ENCODE measurements around the gene TTL. TPM values are rescaled to one million over a fixed set of nuclear protein-coding genes. Genes with fewer than 3 reads are reported as not detected.

TTL gene
- total RNA-seq, 1 experiment from 2014 or later: 81.5 TPM

DNA sequence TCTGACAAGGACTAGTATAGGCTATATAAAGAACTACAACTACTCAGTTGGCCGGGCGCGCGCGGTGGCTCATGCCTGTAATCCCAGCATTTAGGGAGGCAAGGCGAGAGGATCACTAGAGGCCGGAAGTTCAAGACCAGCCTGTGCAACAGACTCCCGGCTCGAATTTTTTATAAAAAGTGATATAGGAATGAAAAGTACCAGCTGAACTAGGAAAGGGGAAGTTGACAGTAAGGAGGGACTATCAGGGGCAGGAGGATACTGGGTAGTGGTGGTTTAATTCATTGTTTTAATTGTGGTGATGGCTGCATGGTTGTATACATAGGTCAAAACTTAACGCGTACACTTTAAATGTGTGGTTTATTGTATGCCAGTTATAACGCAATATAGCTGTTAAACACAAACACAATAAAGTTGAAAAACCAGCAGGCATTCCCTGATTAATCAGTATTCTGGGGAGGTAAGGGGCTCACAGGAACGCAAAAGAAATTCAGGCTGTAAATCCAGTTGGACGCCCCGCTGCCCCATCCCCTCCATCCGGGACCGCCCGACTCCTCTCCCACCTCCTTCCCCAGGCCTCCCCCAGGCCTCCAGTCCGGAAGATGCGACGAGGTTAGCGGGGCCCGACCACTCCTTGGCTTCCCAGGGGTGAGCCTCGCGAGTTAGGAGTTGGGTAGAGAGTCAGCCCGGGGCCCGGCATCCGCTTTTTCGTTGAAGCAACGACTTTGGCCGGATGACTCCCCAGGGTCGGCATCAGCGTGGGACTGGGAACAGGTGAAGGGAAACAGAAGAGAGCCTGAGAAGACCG, 59.6 kb downstream of the TTL start:
- no peaks in the 10 kb centered on the region for H3K27me3 ChIP-seq (ENCODE audit: control insufficient read depth, insufficient read depth, low read length)
- H3K4me1 ChIP-seq (ENCODE audit: control insufficient read depth, insufficient read depth, low read length): peaks cover 15% of the 10 kb centered on the region; the same call in 1 of the 2 replicates
- POLR2A ChIA-PET: no interaction called here
- in situ Hi-C loops (cut with HindIII; ENCODE audit: low pct_unique_long_range_greater_than_20kb, low sequenced_read_pairs) (no loop called here), intact Hi-C loops (cut with micrococcal nuclease; ENCODE audit: unreplicated experiment) (no loop called here)
- TSS peak; percentile 98 for BruUV-seq (replicated peaks)
- CTCF ChIA-PET: no interaction called here
- peak; percentile 92 for ATAC-seq
- TF ChIP-seq SIN3A (IDR thresholded peaks at IDR 0.05; ENCODE audit: borderline replicate concordance, insufficient read depth, low read depth, low read length) (peak; percentile 66; the same call in 1 of the 2 replicates), POLR2AphosphoS5 (IDR thresholded peaks at IDR 0.05; ENCODE audit: low read depth, low read length) (peak; percentile 57; the same call in 1 of the 2 replicates), TCF7L2 (IDR thresholded peaks at IDR 0.05; ENCODE audit: low read depth, low read length) (peak; percentile 38; the same call in 1 of the 2 replicates)
- TF ChIP-seq, protein P1, sequence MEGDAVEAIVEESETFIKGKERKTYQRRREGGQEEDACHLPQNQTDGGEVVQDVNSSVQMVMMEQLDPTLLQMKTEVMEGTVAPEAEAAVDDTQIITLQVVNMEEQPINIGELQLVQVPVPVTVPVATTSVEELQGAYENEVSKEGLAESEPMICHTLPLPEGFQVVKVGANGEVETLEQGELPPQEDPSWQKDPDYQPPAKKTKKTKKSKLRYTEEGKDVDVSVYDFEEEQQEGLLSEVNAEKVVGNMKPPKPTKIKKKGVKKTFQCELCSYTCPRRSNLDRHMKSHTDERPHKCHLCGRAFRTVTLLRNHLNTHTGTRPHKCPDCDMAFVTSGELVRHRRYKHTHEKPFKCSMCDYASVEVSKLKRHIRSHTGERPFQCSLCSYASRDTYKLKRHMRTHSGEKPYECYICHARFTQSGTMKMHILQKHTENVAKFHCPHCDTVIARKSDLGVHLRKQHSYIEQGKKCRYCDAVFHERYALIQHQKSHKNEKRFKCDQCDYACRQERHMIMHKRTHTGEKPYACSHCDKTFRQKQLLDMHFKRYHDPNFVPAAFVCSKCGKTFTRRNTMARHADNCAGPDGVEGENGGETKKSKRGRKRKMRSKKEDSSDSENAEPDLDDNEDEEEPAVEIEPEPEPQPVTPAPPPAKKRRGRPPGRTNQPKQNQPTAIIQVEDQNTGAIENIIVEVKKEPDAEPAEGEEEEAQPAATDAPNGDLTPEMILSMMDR (IDR thresholded peaks at IDR 0.05): no peak
- peak overlapping the region; percentile 89 to 97 for H3K4me3 ChIP-seq (ENCODE audit: low read depth in 2 of 2, low read length in 2 of 2)
- peaks cover 6% of the 10 kb centered on the region; the same call in 1 of the 2 replicates for H3K36me3 ChIP-seq (ENCODE audit: control insufficient read depth, insufficient read depth, low read length)
- H3K9me3 ChIP-seq (ENCODE audit: control insufficient read depth, insufficient read depth, low read depth, low read length): no peaks in the 10 kb centered on the region
- DNase-seq (ENCODE audit: low read depth, low spot score): peak; percentile 0
- peak overlapping the region; percentile 96 for H3K27ac ChIP-seq (ENCODE audit: low read length)

DNA sequence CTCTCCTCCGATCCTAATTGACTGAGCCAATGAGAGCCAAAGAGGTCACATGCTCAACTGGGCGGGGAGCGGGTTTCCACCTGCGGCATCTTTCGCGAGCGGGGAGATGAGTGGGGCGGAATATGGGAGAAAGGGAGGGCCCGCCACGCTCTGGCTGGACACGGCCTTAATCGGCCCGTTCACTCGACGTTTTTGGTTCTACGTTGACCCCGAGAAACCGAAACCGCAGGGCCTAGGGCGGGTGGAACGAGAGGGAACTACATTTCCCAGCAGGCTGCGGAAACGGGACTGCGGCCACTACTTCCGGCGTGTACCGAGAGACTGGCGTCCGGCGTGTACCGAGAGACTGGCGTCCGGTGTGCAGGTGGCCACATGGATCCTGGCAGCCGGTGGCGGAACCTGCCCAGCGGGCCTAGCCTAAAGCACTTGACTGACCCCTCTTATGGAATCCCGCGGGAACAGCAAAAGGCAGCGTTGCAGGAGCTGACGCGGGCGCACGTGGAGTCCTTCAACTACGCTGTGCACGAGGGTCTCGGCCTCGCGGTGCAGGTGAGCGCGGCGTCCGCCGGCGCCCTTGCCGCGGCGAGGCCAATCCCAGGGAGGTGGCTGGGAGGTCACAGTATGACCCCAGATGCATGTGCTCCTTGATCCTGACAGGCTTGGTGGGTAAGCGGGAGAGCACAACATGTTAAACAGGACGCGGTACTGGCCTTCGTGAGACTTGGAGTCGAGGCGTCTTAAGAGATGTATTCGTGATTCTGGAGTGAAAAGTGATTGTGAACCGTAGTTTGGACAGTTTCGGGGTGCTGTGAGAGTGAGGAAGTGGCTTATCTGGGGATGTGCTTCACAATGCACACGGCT, 60.4 kb downstream of the TTL start, which contains the start of gene POLR1B:
Gene POLR1B, plus strand, starts transcription at position 343 of the 861 bp plus-strand sequence. Its CDS starts 30 bp downstream, at position 373.
- Histone ChIP-seq H3K36me3 (ENCODE audit: control insufficient read depth, insufficient read depth, low read length) (peaks cover 10% of the 10 kb centered on the region), H3K27ac (ENCODE audit: low read length) (peak within 1 kb of the TSS; percentile 96), H3K4me3 (ENCODE audit: low read depth in 2 of 2, low read length in 2 of 2) (peak within 1 kb of the TSS; percentile 89 to 97), H3K27me3 (ENCODE audit: control insufficient read depth, insufficient read depth, low read length) (no peaks in the 10 kb centered on the region), H3K4me1 (ENCODE audit: control insufficient read depth, insufficient read depth, low read length) (peaks cover 15% of the 10 kb centered on the region; the same call in 1 of the 2 replicates), H3K9me3 (ENCODE audit: control insufficient read depth, insufficient read depth, low read depth, low read length) (no peaks in the 10 kb centered on the region)
- POLR2A ChIA-PET: no interaction called here
- TF ChIP-seq, protein P2, sequence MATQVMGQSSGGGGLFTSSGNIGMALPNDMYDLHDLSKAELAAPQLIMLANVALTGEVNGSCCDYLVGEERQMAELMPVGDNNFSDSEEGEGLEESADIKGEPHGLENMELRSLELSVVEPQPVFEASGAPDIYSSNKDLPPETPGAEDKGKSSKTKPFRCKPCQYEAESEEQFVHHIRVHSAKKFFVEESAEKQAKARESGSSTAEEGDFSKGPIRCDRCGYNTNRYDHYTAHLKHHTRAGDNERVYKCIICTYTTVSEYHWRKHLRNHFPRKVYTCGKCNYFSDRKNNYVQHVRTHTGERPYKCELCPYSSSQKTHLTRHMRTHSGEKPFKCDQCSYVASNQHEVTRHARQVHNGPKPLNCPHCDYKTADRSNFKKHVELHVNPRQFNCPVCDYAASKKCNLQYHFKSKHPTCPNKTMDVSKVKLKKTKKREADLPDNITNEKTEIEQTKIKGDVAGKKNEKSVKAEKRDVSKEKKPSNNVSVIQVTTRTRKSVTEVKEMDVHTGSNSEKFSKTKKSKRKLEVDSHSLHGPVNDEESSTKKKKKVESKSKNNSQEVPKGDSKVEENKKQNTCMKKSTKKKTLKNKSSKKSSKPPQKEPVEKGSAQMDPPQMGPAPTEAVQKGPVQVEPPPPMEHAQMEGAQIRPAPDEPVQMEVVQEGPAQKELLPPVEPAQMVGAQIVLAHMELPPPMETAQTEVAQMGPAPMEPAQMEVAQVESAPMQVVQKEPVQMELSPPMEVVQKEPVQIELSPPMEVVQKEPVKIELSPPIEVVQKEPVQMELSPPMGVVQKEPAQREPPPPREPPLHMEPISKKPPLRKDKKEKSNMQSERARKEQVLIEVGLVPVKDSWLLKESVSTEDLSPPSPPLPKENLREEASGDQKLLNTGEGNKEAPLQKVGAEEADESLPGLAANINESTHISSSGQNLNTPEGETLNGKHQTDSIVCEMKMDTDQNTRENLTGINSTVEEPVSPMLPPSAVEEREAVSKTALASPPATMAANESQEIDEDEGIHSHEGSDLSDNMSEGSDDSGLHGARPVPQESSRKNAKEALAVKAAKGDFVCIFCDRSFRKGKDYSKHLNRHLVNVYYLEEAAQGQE (IDR thresholded peaks at IDR 0.05; ENCODE audit: insufficient read depth in 1 of 2, low read depth in 2 of 2, low read length in 1 of 2): peak; percentile 8 to 39; a peak in 1 of 4 replicates
- TF ChIP-seq, protein P1 (IDR thresholded peaks at IDR 0.05): no peak
- TF ChIP-seq TCF7L2 (IDR thresholded peaks at IDR 0.05; ENCODE audit: low read depth, low read length) (no peak), POLR2AphosphoS5 (IDR thresholded peaks at IDR 0.05; ENCODE audit: low read depth, low read length) (peak; percentile 76), SIN3A (IDR thresholded peaks at IDR 0.05; ENCODE audit: borderline replicate concordance, insufficient read depth, low read depth, low read length) (peak; percentile 93)
- peak; percentile 96 for ATAC-seq
- in situ Hi-C loops (cut with HindIII; ENCODE audit: low pct_unique_long_range_greater_than_20kb, low sequenced_read_pairs): no loop called here
- BruUV-seq (replicated peaks): no TSS peak
- intact Hi-C loops (cut with micrococcal nuclease; ENCODE audit: unreplicated experiment): no loop called here
- CTCF ChIA-PET: no interaction called here
- peak; percentile 75 for DNase-seq (ENCODE audit: low read depth, low spot score)
